ENCODE results near the gene IBA57. TPM values are rescaled to one million over a fixed set of nuclear protein-coding genes. Genes with fewer than 3 reads are reported as not detected.

IBA57 gene
- total and polyA plus RNA-seq, 2 of the 8 experiments (the other 6 are each of a cell fraction or from before 2014, with no cell fraction given), result 2.6 to 5.9 TPM

DNA sequence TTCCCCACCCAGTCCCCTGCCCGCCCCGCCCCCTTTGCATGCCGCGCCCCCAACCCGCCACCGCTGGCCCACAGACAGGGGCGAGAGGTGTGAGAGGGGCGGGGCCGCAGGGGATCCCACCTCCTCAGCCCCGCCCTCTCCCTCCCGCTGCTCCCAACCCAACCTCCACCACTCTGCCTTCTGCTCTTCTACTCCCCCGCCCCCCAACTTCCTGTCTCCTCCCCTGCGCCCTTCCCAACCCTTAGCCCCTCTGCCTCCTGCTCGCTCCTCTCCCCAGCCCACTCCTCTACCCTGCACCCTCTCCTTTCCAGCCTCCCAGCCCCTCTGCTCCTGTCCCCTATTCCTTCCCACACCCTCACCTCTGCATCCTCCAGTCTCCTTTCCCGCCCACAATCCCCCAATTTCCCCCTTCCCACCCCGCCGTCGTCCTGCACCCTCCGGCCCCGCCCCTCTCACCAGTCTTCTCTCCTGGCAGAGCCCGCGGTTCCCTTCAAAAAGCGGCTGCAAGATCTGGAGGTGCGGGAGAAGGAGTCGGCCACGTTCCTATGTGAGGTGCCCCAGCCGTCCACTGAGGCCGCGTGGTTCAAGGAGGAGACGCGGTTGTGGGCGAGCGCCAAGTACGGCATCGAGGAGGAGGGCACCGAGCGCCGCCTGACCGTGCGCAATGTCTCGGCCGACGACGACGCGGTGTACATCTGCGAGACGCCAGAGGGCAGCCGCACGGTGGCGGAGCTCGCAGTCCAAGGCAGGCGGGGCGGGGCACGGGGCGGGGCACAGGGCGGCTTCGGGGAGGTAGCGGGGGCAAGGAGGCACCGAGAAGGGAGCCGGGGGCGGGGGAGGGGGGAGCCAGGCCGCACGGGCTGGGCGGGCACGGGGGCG lies 47.6 kb downstream of the IBA57 start (continued):
- TF ChIP-seq, protein P1, sequence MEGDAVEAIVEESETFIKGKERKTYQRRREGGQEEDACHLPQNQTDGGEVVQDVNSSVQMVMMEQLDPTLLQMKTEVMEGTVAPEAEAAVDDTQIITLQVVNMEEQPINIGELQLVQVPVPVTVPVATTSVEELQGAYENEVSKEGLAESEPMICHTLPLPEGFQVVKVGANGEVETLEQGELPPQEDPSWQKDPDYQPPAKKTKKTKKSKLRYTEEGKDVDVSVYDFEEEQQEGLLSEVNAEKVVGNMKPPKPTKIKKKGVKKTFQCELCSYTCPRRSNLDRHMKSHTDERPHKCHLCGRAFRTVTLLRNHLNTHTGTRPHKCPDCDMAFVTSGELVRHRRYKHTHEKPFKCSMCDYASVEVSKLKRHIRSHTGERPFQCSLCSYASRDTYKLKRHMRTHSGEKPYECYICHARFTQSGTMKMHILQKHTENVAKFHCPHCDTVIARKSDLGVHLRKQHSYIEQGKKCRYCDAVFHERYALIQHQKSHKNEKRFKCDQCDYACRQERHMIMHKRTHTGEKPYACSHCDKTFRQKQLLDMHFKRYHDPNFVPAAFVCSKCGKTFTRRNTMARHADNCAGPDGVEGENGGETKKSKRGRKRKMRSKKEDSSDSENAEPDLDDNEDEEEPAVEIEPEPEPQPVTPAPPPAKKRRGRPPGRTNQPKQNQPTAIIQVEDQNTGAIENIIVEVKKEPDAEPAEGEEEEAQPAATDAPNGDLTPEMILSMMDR (IDR thresholded peaks at IDR 0.05; ENCODE audit: control extremely low read depth in 1 of 3, insufficient read depth in 1 of 3, low read depth in 1 of 3, low read length in 3 of 3), result peak in 2 of 3 experiments; percentile 59 to 63; a peak in 3 of 4 replicates
- peak; percentile 43 to 54; a peak in 3 of 4 replicates for TF ChIP-seq RAD21 (IDR thresholded peaks at IDR 0.05 in 1 of 2, conservative IDR thresholded peaks at IDR 0.05 in 1 of 2; ENCODE audit: low read depth in 2 of 2, low read length in 2 of 2)
